Erythroblast (primary cell): Measurements from ENCODE around the gene PDE4C.

Source experiments
- DNase-seq, 2 experiments: peaks; one replicate each; lab custom pipeline; 2025; lab: John Stamatoyannopoulos, UW
- GATA1 ChIP-seq: IDR thresholded peaks from 2 replicates; pipeline ENCODE4 v1.6.1; 2011; ENCODE audit warnings: low read depth, mild to moderate bottlenecking, control low read depth, low read length, moderate library complexity
- POLR2A ChIP-seq: IDR thresholded peaks from 2 replicates; pipeline ENCODE4 v1.6.1; 2011; ENCODE audit warnings: mild to moderate bottlenecking, low read length

PDE4C gene

GRCh38 chr19:18263324-18264136, 37.3 kb upstream of the PDE4C start:
- TF ChIP-seq GATA1 (no peak), POLR2A (no peak)
- DNase-seq: no peak

- TF ChIP-seq POLR2A (no peak), GATA1 (no peak)
Observed at GRCh38 chr19:18262917-18263316, 36.7 kb upstream of the PDE4C start.

GRCh38 chr19:18262144-18262543, 35.9 kb upstream of the PDE4C start:
- DNase-seq: no peak
- no peak for TF ChIP-seq POLR2A
- no peak for TF ChIP-seq GATA1

More at GRCh38 chr19:18262917-18263316, 36.7 kb upstream of the PDE4C start:
- no peak for DNase-seq

- no peak for TF ChIP-seq POLR2A
- TF ChIP-seq GATA1: no peak
- DNase-seq: no peak
Observed at GRCh38 chr19:18261474-18261873, 35.2 kb upstream of the PDE4C start.

GRCh38 chr19:18259893-18260292, 33.7 kb upstream of the PDE4C start:
- DNase-seq: no peak
- TF ChIP-seq GATA1 (no peak), POLR2A (no peak)

- TF ChIP-seq GATA1 (no peak), POLR2A (no peak)
- DNase-seq: no peak
Observed at GRCh38 chr19:18257503-18258470, 31.5 kb upstream of the PDE4C start.

- TF ChIP-seq POLR2A: no peak
- no peak for TF ChIP-seq GATA1
- no peak for DNase-seq
Observed at GRCh38 chr19:18254546-18255503, 28.6 kb upstream of the PDE4C start.

- DNase-seq: no peak
- no peak for TF ChIP-seq GATA1
- TF ChIP-seq POLR2A: no peak
Observed at GRCh38 chr19:18253716-18254115, 27.5 kb upstream of the PDE4C start.

- TF ChIP-seq POLR2A (no peak), GATA1 (no peak)
- no peak for DNase-seq
Observed at GRCh38 chr19:18253130-18253529, 26.9 kb upstream of the PDE4C start.

- DNase-seq: no peak
Observed at GRCh38 chr19:18252370-18252717, 26.1 kb upstream of the PDE4C start.

GRCh38 chr19:18251587-18252369, 25.5 kb upstream of the PDE4C start:
- TF ChIP-seq GATA1: no peak
- TF ChIP-seq POLR2A: no peak
- DNase-seq: peak; percentile 68 to 87

More at GRCh38 chr19:18252370-18252717, 26.1 kb upstream of the PDE4C start:
- no peak for TF ChIP-seq POLR2A
- no peak for TF ChIP-seq GATA1

GRCh38 chr19:18249834-18250233, 23.6 kb upstream of the PDE4C start:
- DNase-seq: no peak
- TF ChIP-seq POLR2A: no peak
- no peak for TF ChIP-seq GATA1
